Ovary (tissue), 9 donors: ENCODE data around the gene RBM28. TPM values are rescaled to one million over a fixed set of nuclear protein-coding genes. Genes with fewer than 3 reads are reported as not detected.

Experiments
- DNase-seq, 5 donors: peaks; one replicate each; pipeline ENCODE4 v3.0.0-alpha.2; 2019 to 2020
- H3K27ac ChIP-seq, 2 donors: fragments of 200-600 bp; one replicate each; pipeline versions ENCODE4 v1.5.1 to v1.8.0; 2019 to 2022
- H3K27me3 ChIP-seq: fragments of 200-600 bp; one replicate; pipeline ENCODE4 v1.8.0; 2022
- H3K36me3 ChIP-seq: fragments of 200-600 bp; sonication (generic); one replicate; pipeline ENCODE4 v1.5.1; 2019
- H3K4me1 ChIP-seq: one replicate; pipeline ENCODE4 v1.8.1; 2013; ENCODE audit warnings: mild to moderate bottlenecking, moderate library complexity; ENCODE audit not compliant: insufficient read depth
- H3K4me3 ChIP-seq: fragments of 200-600 bp; sonication (generic); one replicate; pipeline ENCODE4 v1.5.1; 2017
- H3K9me3 ChIP-seq, 2 donors: fragments of 200-600 bp in 1 of 2; sonication (generic) in 1 of 2; one replicate each; pipeline versions ENCODE4 v1.5.1 to v1.8.1; 2013 to 2019; ENCODE audit warnings: mild to moderate bottlenecking in 1 of 2, moderate library complexity in 1 of 2
- EP300 ChIP-seq: sonication (generic); formaldehyde crosslinking; IDR thresholded peaks from one replicate; pipeline ENCODE4 v1.6.1; 2017; ENCODE audit warnings: antibody characterized with exemption
- POLR2A ChIP-seq: fragments of 450-650 bp; IDR thresholded peaks from one replicate; pipeline ENCODE4 v1.6.1; 2017; ENCODE audit warnings: antibody characterized with exemption, mild to moderate bottlenecking, moderate library complexity
- WGBS, 3 donors: extraction: QIAGEN DNeasy Blood & Tissue Kit in 1 of 3; methylation state at CpG; one replicate each; pipeline versions ENCODE4 v1.1.5 to v1.1.7; 2013 to 2017; 5-methylcytosine and 5-hydroxymethylcytosine counted together
- intact Hi-C, 4 donors: fragments of 100-400 bp; cut with DNase I; formaldehyde crosslinking; loops; one replicate each; pipeline versions ENCODE4 v1.11.0 to v1.15.1; 2022 to 2023
- polyA plus RNA-seq, 2 donors: library from polyadenylated mRNA; stranded (reverse); fragments of 200-250 nt in 1 of 2; fragments of 350-450 nt in 1 of 2; fragmentation: Illumina TruSeq in 1 of 2; extraction: RNeasy Lipid Tissue Mini Kit (QIAGEN cat#74804) in 1 of 2; gene quantifications; one replicate each; pipeline ENCODE4 v1.2.3, GENCODE V29; 2013 to 2014
- small RNA-seq: library from RNA; depleted of rRNA; stranded (forward); fragments of <200 nt; gene quantifications from one replicate; pipeline ENCODE3, GENCODE V24; 2016
- total RNA-seq, 7 donors: library from RNA; depleted of rRNA in 2 of 7; stranded (reverse); fragments of >200 nt in 2 of 7; fragmentation: NEBNext Ultra II Directional in 3 of 7; extraction: Animal tissue kit (Norgen Biotek cat#: 25700) in 3 of 7; gene quantifications; one replicate each; pipeline versions ENCODE4 v1.1.0 to v1.2.4, GENCODE V29; 2016 to 2023
- TF ChIP-seq, protein P1 (sequence below), 3 donors: fragments of 450-650 bp in 2 of 3; fragments of 200-600 bp in 1 of 3; IDR thresholded peaks; one replicate each; pipeline versions ENCODE4 v1.5.1 to v1.8.0; 2016 to 2022; ENCODE audit warnings: antibody characterized with exemption in 3 of 3, mild to moderate bottlenecking in 1 of 3
- donor health status: DM: no; HTN: no; CAD: no; lungs with moderate emphysema.
- donor health status: DM: no; HTN: no; CAD: no.
- donor health status: Bipolar disorder and iron deficiency.
- donor health status: DM: yes; HTN: yes; CAD: no.
- donor health status: DM: no; HTN: no; CAD: no.
- donor health status: DM: yes; HTN: yes; CAD: no.

RBM28 gene
- total and polyA plus RNA-seq, 9 donors, result 13.6 to 50.8 (median 33.1) TPM

DNA sequence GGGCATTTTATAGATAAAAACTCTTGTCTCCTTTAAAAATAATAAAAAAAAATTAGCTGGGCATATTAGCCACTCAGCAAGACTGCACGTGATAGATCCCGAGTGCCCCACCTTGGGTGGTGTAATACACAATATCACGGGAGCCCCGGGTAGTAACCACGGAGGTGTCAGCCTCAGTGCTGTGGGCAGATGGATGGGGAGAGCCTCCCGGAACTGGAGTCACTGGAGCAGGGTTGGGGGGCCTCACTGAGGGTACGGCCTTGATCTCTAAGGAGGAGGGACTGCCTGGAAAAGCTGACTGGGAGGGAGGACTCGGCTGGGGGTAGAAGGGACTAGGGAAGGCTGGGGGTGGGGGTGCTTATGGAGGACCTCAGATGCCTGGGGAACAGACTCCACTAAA lies 90.0 kb downstream of the RBM28 start:
- no peaks in the 10 kb centered on the region for H3K27me3 ChIP-seq
- no peak for DNase-seq
- 84% methylated on average over 8 of the region's 8 CpGs for WGBS, 3 donors
- intact Hi-C loops, result no loop called here
- no peaks in the 10 kb centered on the region for H3K36me3 ChIP-seq
- no peak overlapping the region for H3K27ac ChIP-seq
- H3K9me3 ChIP-seq, result no peaks in the 10 kb centered on the region
- TF ChIP-seq, protein P1, sequence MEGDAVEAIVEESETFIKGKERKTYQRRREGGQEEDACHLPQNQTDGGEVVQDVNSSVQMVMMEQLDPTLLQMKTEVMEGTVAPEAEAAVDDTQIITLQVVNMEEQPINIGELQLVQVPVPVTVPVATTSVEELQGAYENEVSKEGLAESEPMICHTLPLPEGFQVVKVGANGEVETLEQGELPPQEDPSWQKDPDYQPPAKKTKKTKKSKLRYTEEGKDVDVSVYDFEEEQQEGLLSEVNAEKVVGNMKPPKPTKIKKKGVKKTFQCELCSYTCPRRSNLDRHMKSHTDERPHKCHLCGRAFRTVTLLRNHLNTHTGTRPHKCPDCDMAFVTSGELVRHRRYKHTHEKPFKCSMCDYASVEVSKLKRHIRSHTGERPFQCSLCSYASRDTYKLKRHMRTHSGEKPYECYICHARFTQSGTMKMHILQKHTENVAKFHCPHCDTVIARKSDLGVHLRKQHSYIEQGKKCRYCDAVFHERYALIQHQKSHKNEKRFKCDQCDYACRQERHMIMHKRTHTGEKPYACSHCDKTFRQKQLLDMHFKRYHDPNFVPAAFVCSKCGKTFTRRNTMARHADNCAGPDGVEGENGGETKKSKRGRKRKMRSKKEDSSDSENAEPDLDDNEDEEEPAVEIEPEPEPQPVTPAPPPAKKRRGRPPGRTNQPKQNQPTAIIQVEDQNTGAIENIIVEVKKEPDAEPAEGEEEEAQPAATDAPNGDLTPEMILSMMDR (IDR thresholded peaks at IDR 0.05), result no peak
- TF ChIP-seq POLR2A (no peak), EP300 (no peak)
- H3K4me3 ChIP-seq, result no peak overlapping the region
- H3K4me1 ChIP-seq, result no peaks in the 10 kb centered on the region

DNA sequence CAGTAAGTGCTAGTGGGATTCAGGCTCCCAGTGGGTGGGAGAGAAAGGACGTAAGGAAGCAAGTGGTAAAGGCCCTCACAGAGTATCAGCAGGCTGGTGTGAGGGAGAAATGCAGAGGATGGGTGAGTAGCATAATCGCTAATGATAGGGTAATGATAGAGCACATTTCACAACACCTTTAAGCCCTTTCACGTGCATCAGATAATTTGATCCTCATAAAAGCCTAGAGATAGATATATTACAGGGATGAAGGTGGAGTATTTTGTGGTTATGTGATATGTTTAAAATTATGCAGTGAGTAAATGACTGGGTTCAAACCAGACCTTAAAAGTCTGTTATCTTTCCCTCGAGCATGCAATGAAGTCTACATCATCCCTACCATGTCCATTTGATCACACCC lies 92.4 kb downstream of the RBM28 start:
- H3K36me3 ChIP-seq, result no peaks in the 10 kb centered on the region
- WGBS, 3 donors, result 57 to 68% (median 66%) methylated on average over 4 of the region's 4 CpGs
- no peak overlapping the region for H3K4me3 ChIP-seq
- TF ChIP-seq POLR2A (no peak), EP300 (no peak)
- TF ChIP-seq, protein P1 (IDR thresholded peaks at IDR 0.05), result no peak
- no peaks in the 10 kb centered on the region for H3K9me3 ChIP-seq
- intact Hi-C loops, result no loop called here
- no peak for DNase-seq
- H3K27me3 ChIP-seq, result no peaks in the 10 kb centered on the region
- no peaks in the 10 kb centered on the region for H3K4me1 ChIP-seq
- no peak overlapping the region for H3K27ac ChIP-seq

Small RNA genes within 50 kb of the gene (small RNA-seq; reads per million reads assigned to genes)
- not detected for gene RNU7-27P

Other genes starting within 250 kb of the RBM28 start
- gene LEP, start 102.6 kb downstream of the RBM28 start, total RNA-seq, result under 1 TPM in 3 of 7 donors, not detected in 4; 0.12 to 0.23 (median 0.15) TPM
- under 1 TPM; 0.01 to 0.87 TPM for gene LEP, start 102.6 kb downstream of the RBM28 start, polyA plus RNA-seq
- 1 to 10 TPM in 3 of 7 donors, under 1 TPM in 4; 0.11 to 1.1 (median 0.74) TPM for gene PRRT4, start 17.8 kb upstream of the RBM28 start, total RNA-seq
- 1 to 10 TPM in 1 of 2 donors, under 1 TPM in 1; 0.17 to 1.2 TPM for gene PRRT4, start 17.8 kb upstream of the RBM28 start, polyA plus RNA-seq
- 10 to 100 TPM; 10.3 to 66.9 (median 41.4) TPM for gene IMPDH1, start 66.1 kb upstream of the RBM28 start, total RNA-seq
- 10 to 100 TPM; 16.5 to 23.3 TPM for gene IMPDH1, start 66.1 kb upstream of the RBM28 start, polyA plus RNA-seq
- gene HILPDA, start 112.0 kb upstream of the RBM28 start, total RNA-seq, result 10 to 100 TPM; 10.2 to 69.7 (median 32.9) TPM
- gene HILPDA, start 112.0 kb upstream of the RBM28 start, polyA plus RNA-seq, result 10 to 100 TPM; 18.7 to 39.0 TPM
- 10 to 100 TPM; 11.3 to 31.3 (median 20.3) TPM for gene METTL2B, start 132.8 kb upstream of the RBM28 start, total RNA-seq
- gene METTL2B, start 132.8 kb upstream of the RBM28 start, polyA plus RNA-seq, result 10 to 100 TPM in 1 of 2 donors, 1 to 10 TPM in 1; 9.5 to 23.4 TPM